Measurements from ENCODE around the gene RAB6D. TPM values are rescaled to one million over a fixed set of nuclear protein-coding genes. Genes with fewer than 3 reads are reported as not detected.

RAB6D gene
- total and polyA plus RNA-seq, 2 experiments from 2014 or later: 0.37 TPM; not detected in 1

DNA sequence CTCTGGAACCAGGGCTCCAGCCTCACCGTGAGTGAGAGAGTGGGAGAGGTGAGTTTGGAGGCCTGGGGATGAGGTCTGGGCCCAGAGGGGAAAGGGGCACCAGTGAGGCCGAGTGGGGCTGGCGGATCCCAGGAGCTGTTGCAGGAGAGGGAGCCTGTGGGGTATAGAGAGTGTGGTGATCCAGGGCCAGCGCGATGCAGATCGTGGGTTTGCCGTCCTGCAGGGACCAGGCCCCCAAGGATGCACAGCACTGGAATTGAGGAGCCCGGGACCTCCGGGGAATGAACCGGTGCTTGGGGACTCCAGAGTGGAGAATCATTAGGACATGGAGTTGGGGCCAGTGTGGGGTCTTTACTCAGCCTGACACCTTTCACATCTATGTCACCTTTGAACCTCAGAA, 25.7 kb upstream of the RAB6D start:
- no peaks in the 10 kb centered on the region for H3K36me3 ChIP-seq (ENCODE audit: insufficient read depth)
- H4K20me1 ChIP-seq (replicated peaks; ENCODE audit: insufficient read depth): no peaks in the 10 kb centered on the region
- no peaks in the 10 kb centered on the region for H3K9me3 Mint-ChIP-seq
- H3K79me2 ChIP-seq (replicated peaks; ENCODE audit: insufficient read depth): no peaks in the 10 kb centered on the region
- ATAC-seq: no peak
- H3K4me1 ChIP-seq (ENCODE audit: insufficient read depth): no peaks in the 10 kb centered on the region
- H3K27ac ChIP-seq (ENCODE audit: low read depth): no peak overlapping the region
- peaks cover 2% of the 10 kb centered on the region; the same call in 1 of the 3 replicates for H3K4me1 Mint-ChIP-seq
- no peak overlapping the region for H2AFZ ChIP-seq
- TF ChIP-seq STAT1 (IDR thresholded peaks at IDR 0.05; ENCODE audit: unreplicated experiment): no peak
- TF ChIP-seq ZNF114 (CRISPR knock-in tag; IDR thresholded peaks at IDR 0.05): no peak
- no peak for TF ChIP-seq EZH2 (IDR thresholded peaks at IDR 0.05; ENCODE audit: low read depth, unreplicated experiment)
- no peak for TF ChIP-seq NANOG (IDR thresholded peaks at IDR 0.05; ENCODE audit: borderline replicate concordance)
- no peak for TF ChIP-seq EZH2phosphoT487 (IDR thresholded peaks at IDR 0.05; ENCODE audit: unreplicated experiment)
- TF ChIP-seq, protein P1, sequence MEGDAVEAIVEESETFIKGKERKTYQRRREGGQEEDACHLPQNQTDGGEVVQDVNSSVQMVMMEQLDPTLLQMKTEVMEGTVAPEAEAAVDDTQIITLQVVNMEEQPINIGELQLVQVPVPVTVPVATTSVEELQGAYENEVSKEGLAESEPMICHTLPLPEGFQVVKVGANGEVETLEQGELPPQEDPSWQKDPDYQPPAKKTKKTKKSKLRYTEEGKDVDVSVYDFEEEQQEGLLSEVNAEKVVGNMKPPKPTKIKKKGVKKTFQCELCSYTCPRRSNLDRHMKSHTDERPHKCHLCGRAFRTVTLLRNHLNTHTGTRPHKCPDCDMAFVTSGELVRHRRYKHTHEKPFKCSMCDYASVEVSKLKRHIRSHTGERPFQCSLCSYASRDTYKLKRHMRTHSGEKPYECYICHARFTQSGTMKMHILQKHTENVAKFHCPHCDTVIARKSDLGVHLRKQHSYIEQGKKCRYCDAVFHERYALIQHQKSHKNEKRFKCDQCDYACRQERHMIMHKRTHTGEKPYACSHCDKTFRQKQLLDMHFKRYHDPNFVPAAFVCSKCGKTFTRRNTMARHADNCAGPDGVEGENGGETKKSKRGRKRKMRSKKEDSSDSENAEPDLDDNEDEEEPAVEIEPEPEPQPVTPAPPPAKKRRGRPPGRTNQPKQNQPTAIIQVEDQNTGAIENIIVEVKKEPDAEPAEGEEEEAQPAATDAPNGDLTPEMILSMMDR (conservative IDR thresholded peaks at IDR 0.05; ENCODE audit: low read depth in 2 of 2): no peak
- no peak for TF ChIP-seq ZNF331 (CRISPR knock-in tag; IDR thresholded peaks at IDR 0.05; ENCODE audit: low read depth)
- TF ChIP-seq CREB1 (CRISPR knock-in tag; IDR thresholded peaks at IDR 0.05; ENCODE audit: low read depth): no peak
- no peak for TF ChIP-seq POLR2AphosphoS5 (IDR thresholded peaks at IDR 0.05; ENCODE audit: low read depth)
- TF ChIP-seq, protein P2, sequence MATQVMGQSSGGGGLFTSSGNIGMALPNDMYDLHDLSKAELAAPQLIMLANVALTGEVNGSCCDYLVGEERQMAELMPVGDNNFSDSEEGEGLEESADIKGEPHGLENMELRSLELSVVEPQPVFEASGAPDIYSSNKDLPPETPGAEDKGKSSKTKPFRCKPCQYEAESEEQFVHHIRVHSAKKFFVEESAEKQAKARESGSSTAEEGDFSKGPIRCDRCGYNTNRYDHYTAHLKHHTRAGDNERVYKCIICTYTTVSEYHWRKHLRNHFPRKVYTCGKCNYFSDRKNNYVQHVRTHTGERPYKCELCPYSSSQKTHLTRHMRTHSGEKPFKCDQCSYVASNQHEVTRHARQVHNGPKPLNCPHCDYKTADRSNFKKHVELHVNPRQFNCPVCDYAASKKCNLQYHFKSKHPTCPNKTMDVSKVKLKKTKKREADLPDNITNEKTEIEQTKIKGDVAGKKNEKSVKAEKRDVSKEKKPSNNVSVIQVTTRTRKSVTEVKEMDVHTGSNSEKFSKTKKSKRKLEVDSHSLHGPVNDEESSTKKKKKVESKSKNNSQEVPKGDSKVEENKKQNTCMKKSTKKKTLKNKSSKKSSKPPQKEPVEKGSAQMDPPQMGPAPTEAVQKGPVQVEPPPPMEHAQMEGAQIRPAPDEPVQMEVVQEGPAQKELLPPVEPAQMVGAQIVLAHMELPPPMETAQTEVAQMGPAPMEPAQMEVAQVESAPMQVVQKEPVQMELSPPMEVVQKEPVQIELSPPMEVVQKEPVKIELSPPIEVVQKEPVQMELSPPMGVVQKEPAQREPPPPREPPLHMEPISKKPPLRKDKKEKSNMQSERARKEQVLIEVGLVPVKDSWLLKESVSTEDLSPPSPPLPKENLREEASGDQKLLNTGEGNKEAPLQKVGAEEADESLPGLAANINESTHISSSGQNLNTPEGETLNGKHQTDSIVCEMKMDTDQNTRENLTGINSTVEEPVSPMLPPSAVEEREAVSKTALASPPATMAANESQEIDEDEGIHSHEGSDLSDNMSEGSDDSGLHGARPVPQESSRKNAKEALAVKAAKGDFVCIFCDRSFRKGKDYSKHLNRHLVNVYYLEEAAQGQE (IDR thresholded peaks at IDR 0.05; ENCODE audit: unreplicated experiment): no peak
- no peak for TF ChIP-seq JUNB (IDR thresholded peaks at IDR 0.05; ENCODE audit: unreplicated experiment)
- TF ChIP-seq, protein P3, sequence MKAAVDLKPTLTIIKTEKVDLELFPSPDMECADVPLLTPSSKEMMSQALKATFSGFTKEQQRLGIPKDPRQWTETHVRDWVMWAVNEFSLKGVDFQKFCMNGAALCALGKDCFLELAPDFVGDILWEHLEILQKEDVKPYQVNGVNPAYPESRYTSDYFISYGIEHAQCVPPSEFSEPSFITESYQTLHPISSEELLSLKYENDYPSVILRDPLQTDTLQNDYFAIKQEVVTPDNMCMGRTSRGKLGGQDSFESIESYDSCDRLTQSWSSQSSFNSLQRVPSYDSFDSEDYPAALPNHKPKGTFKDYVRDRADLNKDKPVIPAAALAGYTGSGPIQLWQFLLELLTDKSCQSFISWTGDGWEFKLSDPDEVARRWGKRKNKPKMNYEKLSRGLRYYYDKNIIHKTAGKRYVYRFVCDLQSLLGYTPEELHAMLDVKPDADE (IDR thresholded peaks at IDR 0.05): no peak
- TF ChIP-seq, protein P4, sequence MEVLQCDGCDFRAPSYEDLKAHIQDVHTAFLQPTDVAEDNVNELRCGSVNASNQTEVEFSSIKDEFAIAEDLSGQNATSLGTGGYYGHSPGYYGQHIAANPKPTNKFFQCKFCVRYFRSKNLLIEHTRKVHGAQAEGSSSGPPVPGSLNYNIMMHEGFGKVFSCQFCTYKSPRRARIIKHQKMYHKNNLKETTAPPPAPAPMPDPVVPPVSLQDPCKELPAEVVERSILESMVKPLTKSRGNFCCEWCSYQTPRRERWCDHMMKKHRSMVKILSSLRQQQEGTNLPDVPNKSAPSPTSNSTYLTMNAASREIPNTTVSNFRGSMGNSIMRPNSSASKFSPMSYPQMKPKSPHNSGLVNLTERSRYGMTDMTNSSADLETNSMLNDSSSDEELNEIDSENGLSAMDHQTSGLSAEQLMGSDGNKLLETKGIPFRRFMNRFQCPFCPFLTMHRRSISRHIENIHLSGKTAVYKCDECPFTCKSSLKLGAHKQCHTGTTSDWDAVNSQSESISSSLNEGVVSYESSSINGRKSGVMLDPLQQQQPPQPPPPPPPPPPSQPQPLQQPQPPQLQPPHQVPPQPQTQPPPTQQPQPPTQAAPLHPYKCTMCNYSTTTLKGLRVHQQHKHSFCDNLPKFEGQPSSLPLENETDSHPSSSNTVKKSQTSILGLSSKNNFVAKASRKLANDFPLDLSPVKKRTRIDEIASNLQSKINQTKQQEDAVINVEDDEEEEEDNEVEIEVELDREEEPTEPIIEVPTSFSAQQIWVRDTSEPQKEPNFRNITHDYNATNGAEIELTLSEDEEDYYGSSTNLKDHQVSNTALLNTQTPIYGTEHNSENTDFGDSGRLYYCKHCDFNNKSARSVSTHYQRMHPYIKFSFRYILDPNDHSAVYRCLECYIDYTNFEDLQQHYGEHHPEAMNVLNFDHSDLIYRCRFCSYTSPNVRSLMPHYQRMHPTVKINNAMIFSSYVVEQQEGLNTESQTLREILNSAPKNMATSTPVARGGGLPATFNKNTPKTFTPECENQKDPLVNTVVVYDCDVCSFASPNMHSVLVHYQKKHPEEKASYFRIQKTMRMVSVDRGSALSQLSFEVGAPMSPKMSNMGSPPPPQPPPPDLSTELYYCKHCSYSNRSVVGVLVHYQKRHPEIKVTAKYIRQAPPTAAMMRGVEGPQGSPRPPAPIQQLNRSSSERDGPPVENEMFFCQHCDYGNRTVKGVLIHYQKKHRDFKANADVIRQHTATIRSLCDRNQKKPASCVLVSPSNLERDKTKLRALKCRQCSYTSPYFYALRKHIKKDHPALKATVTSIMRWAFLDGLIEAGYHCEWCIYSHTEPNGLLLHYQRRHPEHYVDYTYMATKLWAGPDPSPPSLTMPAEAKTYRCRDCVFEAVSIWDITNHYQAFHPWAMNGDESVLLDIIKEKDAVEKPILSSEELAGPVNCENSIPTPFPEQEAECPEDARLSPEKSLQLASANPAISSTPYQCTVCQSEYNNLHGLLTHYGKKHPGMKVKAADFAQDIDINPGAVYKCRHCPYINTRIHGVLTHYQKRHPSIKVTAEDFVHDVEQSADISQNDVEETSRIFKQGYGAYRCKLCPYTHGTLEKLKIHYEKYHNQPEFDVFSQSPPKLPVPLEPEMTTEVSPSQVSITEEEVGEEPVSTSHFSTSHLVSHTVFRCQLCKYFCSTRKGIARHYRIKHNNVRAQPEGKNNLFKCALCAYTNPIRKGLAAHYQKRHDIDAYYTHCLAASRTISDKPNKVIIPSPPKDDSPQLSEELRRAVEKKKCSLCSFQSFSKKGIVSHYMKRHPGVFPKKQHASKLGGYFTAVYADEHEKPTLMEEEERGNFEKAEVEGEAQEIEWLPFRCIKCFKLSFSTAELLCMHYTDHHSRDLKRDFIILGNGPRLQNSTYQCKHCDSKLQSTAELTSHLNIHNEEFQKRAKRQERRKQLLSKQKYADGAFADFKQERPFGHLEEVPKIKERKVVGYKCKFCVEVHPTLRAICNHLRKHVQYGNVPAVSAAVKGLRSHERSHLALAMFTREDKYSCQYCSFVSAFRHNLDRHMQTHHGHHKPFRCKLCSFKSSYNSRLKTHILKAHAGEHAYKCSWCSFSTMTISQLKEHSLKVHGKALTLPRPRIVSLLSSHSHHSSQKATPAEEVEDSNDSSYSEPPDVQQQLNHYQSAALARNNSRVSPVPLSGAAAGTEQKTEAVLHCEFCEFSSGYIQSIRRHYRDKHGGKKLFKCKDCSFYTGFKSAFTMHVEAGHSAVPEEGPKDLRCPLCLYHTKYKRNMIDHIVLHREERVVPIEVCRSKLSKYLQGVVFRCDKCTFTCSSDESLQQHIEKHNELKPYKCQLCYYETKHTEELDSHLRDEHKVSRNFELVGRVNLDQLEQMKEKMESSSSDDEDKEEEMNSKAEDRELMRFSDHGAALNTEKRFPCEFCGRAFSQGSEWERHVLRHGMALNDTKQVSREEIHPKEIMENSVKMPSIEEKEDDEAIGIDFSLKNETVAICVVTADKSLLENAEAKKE (CRISPR knock-in tag; IDR thresholded peaks at IDR 0.05): no peak
- H3K4me2 ChIP-seq: no peak overlapping the region
- DNase-seq (ENCODE audit: low spot score): no peak
- no peaks in the 10 kb centered on the region for H3K36me3 Mint-ChIP-seq (ENCODE audit: low read depth)
- H3F3A ChIP-seq (replicated peaks; ENCODE audit: low read depth): no peaks in the 10 kb centered on the region
- H3K27ac Mint-ChIP-seq: no peak overlapping the region
- H3K4me3 ChIP-seq: no peak overlapping the region
- H3K27me3 ChIP-seq (ENCODE audit: insufficient read depth): peaks cover 4% of the 10 kb centered on the region; the same call in 1 of the 2 replicates
- H3K9me2 ChIP-seq (ENCODE audit: insufficient read depth): no peaks in the 10 kb centered on the region
- no peak overlapping the region for H3K4me3 Mint-ChIP-seq
- peaks cover 9% of the 10 kb centered on the region for H3K27me3 Mint-ChIP-seq (ENCODE audit: insufficient read depth, low read depth, poor library complexity)
